HG03175 (cell line): ENCODE data around the gene OR2S2.
"Not testable (repeated sequence)": the region's sequence is repeated elsewhere in the genome, so short reads cannot be mapped to it uniquely, and the experiment has no call there.

Experiments
- ATAC-seq: cut with Tn5 transposase; IDR thresholded peaks from one replicate; pipeline ENCODE4 v1.9.1; 2021; ENCODE audit warnings: mild to moderate bottlenecking, moderate library complexity; ENCODE audit not compliant: unreplicated experiment

The OR2S2 gene

GRCh38 chr9:35935261-35935660, 22.7 kb downstream of the OR2S2 start:
- no peak for ATAC-seq

- ATAC-seq: not testable (repeated sequence)
Observed at GRCh38 chr9:35934069-35934468, 23.9 kb downstream of the OR2S2 start.

- no peak for ATAC-seq
Observed at GRCh38 chr9:35933550-35934067, 24.3 kb downstream of the OR2S2 start.

GRCh38 chr9:35932735-35933134, 25.2 kb downstream of the OR2S2 start:
- ATAC-seq: no peak

GRCh38 chr9:35930989-35931388, 27.0 kb downstream of the OR2S2 start:
- no peak for ATAC-seq

- no peak for ATAC-seq
Observed at GRCh38 chr9:35930521-35930920, 27.4 kb downstream of the OR2S2 start.

- ATAC-seq: no peak
Observed at GRCh38 chr9:35929453-35929718, 28.6 kb downstream of the OR2S2 start.

- ATAC-seq: no peak
Observed at GRCh38 chr9:35928591-35929452, 29.1 kb downstream of the OR2S2 start.

GRCh38 chr9:35923927-35924763, 33.8 kb downstream of the OR2S2 start:
- ATAC-seq: no peak

- no peak for ATAC-seq
Observed at GRCh38 chr9:35923598-35923926, 34.4 kb downstream of the OR2S2 start.

- ATAC-seq: no peak
Observed at GRCh38 chr9:35920051-35920620, 37.8 kb downstream of the OR2S2 start.

- no peak for ATAC-seq
Observed at GRCh38 chr9:35919212-35920008, 38.5 kb downstream of the OR2S2 start.

GRCh38 chr9:35918780-35919179, 39.2 kb downstream of the OR2S2 start:
- ATAC-seq: no peak

GRCh38 chr9:35917261-35917660, 40.7 kb downstream of the OR2S2 start:
- ATAC-seq: no peak

GRCh38 chr9:35915681-35916294, 42.2 kb downstream of the OR2S2 start:
- ATAC-seq: no peak

GRCh38 chr9:35914301-35914807, 43.6 kb downstream of the OR2S2 start:
- ATAC-seq: no peak

GRCh38 chr9:35913429-35913828, 44.5 kb downstream of the OR2S2 start:
- not testable (repeated sequence) for ATAC-seq

- ATAC-seq: no peak
Observed at GRCh38 chr9:35912791-35913400, 45.1 kb downstream of the OR2S2 start.

- ATAC-seq: no peak
Observed at GRCh38 chr9:35911690-35912089, 46.3 kb downstream of the OR2S2 start.
